Ishikawa (cell line): Measurements from ENCODE around the gene LRBA.
A peak's percentile ranks its signal among the peaks of the same experiment; 100 is the strongest.

Experiments used
- CEBPB ChIP-seq: IDR thresholded peaks from 2 replicates; pipeline ENCODE4 v1.6.1; 2012
- CREB1 ChIP-seq: IDR thresholded peaks from 2 replicates; pipeline ENCODE4 v1.6.1; 2012; ENCODE audit warnings: low read depth
- EGR1 ChIP-seq: IDR thresholded peaks from 2 replicates; pipeline ENCODE4 v1.6.1; 2012
- EP300 ChIP-seq: IDR thresholded peaks from 2 replicates; pipeline ENCODE4 v1.6.1; 2012; ENCODE audit warnings: borderline replicate concordance
- FOXM1 ChIP-seq: IDR thresholded peaks from 2 replicates; pipeline ENCODE4 v1.6.1; 2012; ENCODE audit warnings: low read depth, borderline replicate concordance
- MAX ChIP-seq: IDR thresholded peaks from 2 replicates; pipeline ENCODE4 v1.6.1; 2012
- NFIC ChIP-seq: IDR thresholded peaks from 2 replicates; pipeline ENCODE4 v1.6.1; 2012
- RAD21 ChIP-seq: IDR thresholded peaks from 2 replicates; pipeline ENCODE4 v1.6.1; 2012; ENCODE audit warnings: low read depth
- TAF1 ChIP-seq: IDR thresholded peaks from 2 replicates; pipeline ENCODE4 v1.6.1; 2012; ENCODE audit warnings: low read depth, mild to moderate bottlenecking
- TCF12 ChIP-seq: IDR thresholded peaks from 2 replicates; pipeline ENCODE4 v1.6.1; 2012; ENCODE audit warnings: low read depth
- TEAD4 ChIP-seq: IDR thresholded peaks from 2 replicates; pipeline ENCODE4 v1.6.1; 2012
- YY1 ChIP-seq: IDR thresholded peaks from 2 replicates; pipeline ENCODE4 v1.6.1; 2012; ENCODE audit warnings: low read depth
- ZBTB7A ChIP-seq: IDR thresholded peaks from 2 replicates; pipeline ENCODE4 v1.6.1; 2012; ENCODE audit warnings: low read depth
- TF ChIP-seq, protein P1 (sequence below): IDR thresholded peaks from 2 replicates; pipeline ENCODE4 v1.6.1; 2012
- TF ChIP-seq, protein P2 (sequence below): IDR thresholded peaks from 2 replicates; pipeline ENCODE4 v1.6.1; 2012; ENCODE audit warnings: low read depth, mild to moderate bottlenecking

The LRBA gene

GRCh38 chr4:151049430-151049884 is 34.4 kb upstream of the LRBA start:
- no peak for TF ChIP-seq TAF1

DNA sequence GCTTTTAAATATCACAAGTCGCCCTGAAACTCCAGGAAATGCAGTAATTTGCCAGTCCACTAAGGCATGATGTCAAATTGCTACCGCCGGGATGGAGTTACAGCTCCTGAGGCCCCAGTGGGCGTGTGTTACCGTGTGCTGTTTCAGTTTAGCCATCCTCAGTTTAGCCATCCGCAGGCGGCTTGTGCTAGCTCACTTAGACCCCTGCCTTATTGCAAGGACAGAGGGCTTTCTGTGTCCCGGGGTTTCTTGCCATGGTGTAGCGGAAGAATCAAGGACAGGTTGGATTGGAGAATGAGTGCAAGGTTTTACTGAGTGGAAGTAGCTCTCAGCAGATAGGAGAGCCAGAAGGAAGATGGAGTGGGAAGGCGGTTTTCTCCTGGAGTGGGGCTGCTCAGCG is 33.8 kb upstream of the LRBA start:
- TF ChIP-seq TAF1 (no peak), YY1 (no peak), FOXM1 (no peak), NFIC (no peak), CREB1 (no peak), EP300 (no peak), TEAD4 (no peak), ZBTB7A (no peak), CEBPB (no peak), RAD21 (no peak), TCF12 (no peak), EGR1 (no peak), MAX (no peak)
- TF ChIP-seq, protein P1, sequence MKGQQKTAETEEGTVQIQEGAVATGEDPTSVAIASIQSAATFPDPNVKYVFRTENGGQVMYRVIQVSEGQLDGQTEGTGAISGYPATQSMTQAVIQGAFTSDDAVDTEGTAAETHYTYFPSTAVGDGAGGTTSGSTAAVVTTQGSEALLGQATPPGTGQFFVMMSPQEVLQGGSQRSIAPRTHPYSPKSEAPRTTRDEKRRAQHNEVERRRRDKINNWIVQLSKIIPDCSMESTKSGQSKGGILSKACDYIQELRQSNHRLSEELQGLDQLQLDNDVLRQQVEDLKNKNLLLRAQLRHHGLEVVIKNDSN = no peak
- TF ChIP-seq, protein P2, sequence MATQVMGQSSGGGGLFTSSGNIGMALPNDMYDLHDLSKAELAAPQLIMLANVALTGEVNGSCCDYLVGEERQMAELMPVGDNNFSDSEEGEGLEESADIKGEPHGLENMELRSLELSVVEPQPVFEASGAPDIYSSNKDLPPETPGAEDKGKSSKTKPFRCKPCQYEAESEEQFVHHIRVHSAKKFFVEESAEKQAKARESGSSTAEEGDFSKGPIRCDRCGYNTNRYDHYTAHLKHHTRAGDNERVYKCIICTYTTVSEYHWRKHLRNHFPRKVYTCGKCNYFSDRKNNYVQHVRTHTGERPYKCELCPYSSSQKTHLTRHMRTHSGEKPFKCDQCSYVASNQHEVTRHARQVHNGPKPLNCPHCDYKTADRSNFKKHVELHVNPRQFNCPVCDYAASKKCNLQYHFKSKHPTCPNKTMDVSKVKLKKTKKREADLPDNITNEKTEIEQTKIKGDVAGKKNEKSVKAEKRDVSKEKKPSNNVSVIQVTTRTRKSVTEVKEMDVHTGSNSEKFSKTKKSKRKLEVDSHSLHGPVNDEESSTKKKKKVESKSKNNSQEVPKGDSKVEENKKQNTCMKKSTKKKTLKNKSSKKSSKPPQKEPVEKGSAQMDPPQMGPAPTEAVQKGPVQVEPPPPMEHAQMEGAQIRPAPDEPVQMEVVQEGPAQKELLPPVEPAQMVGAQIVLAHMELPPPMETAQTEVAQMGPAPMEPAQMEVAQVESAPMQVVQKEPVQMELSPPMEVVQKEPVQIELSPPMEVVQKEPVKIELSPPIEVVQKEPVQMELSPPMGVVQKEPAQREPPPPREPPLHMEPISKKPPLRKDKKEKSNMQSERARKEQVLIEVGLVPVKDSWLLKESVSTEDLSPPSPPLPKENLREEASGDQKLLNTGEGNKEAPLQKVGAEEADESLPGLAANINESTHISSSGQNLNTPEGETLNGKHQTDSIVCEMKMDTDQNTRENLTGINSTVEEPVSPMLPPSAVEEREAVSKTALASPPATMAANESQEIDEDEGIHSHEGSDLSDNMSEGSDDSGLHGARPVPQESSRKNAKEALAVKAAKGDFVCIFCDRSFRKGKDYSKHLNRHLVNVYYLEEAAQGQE = no peak

GRCh38 chr4:151046609-151047008 is 31.5 kb upstream of the LRBA start:
- TF ChIP-seq YY1 = no peak
- no peak for TF ChIP-seq RAD21
- no peak for TF ChIP-seq FOXM1
- TF ChIP-seq CREB1 = no peak
- TF ChIP-seq, protein P1 = no peak
- TF ChIP-seq CEBPB = no peak
- TF ChIP-seq NFIC = no peak
- TF ChIP-seq MAX = no peak
- no peak for TF ChIP-seq ZBTB7A
- TF ChIP-seq, protein P2 = no peak
- no peak for TF ChIP-seq EGR1
- TF ChIP-seq TCF12 = no peak
- TF ChIP-seq TAF1 = no peak
- no peak for TF ChIP-seq TEAD4

DNA sequence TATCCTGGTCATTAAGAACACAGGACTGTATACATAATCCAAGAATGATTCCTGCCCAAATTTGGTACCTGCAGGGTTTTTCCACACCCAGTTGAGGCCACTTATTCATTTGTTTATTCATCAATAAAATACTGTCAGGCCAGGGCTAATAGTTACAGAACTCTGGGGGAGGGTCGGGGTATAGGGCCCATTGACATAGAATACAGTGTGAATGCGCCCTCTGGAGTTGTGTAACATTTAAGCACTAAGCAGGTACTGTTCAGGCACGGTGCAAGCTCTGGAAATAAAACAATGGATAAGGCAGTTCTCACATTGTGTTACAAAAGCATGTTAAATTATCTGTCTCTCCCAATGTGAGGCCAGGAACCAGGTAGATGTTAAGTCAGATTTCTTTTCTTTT is 30.8 kb upstream of the LRBA start:
- TF ChIP-seq, protein P2 = no peak
- TF ChIP-seq TCF12 (no peak), RAD21 (peak; percentile 58)

- TF ChIP-seq NFIC (no peak), TAF1 (no peak), CREB1 (no peak), EP300 (no peak), EGR1 (no peak), TEAD4 (no peak), MAX (no peak), ZBTB7A (no peak), YY1 (no peak)
- TF ChIP-seq, protein P1 = no peak
- TF ChIP-seq, protein P2 = no peak
These were observed 28.9 kb upstream of the LRBA start for GRCh38 chr4:151043803-151044515.
